Bronchial epithelial cell (primary cell): ENCODE measurements around the gene USP19. TPM values are rescaled to one million over a fixed set of nuclear protein-coding genes. Genes with fewer than 3 reads are reported as not detected.
A peak's percentile ranks its signal among the peaks of the same experiment; 100 is the strongest.

Experiments
- DNase-seq: peaks from one replicate; pipeline ENCODE4 v3.0.0-alpha.2; 2010; ENCODE audit warnings: low read depth
- FAIRE-seq: peaks from 2 replicates; lab custom pipeline; 2011; peaks lifted over from hg19 to GRCh38; lab: Jason Lieb, UNC
- H3K27me3 ChIP-seq: 2 replicates; pipeline ENCODE4 v1.5.1; 2011; ENCODE audit warnings: low read length; ENCODE audit not compliant: control insufficient read depth, insufficient read depth
- H3K36me3 ChIP-seq: 2 replicates; pipeline ENCODE4 v1.5.1; 2011; ENCODE audit warnings: low read length; ENCODE audit not compliant: control insufficient read depth, insufficient read depth
- H3K4me3 ChIP-seq: 2 replicates; pipeline ENCODE4 v1.5.1; 2011; ENCODE audit warnings: mild to moderate bottlenecking, low read depth, low read length, control low read depth
- CTCF ChIP-seq: IDR thresholded peaks from 2 replicates; pipeline ENCODE4 v1.5.1; 2011; ENCODE audit warnings: mild to moderate bottlenecking, moderate library complexity, low read length, control low read depth, inconsistent platforms; ENCODE audit not compliant: insufficient read depth, severe bottlenecking
- total RNA-seq: library from RNA; depleted of rRNA; stranded (reverse); fragments of >200 nt; gene quantifications from 2 replicates; pipeline ENCODE4 v1.2.1, GENCODE V29; 2014

The USP19 gene
- 39.5 and 44.4 TPM in 2 replicates for total RNA-seq

GRCh38 chr3:49120438-49121131 lies at the start of gene USP19:
Gene USP19 (minus strand): TSS chr3:49120823. CDS start chr3:49119145, 1,678 bp downstream.
- Histone ChIP-seq H3K27me3 (no peaks in the 10 kb centered on the region), H3K36me3 (peaks cover 49% of the 10 kb centered on the region), H3K4me3 (peak within 1 kb of the TSS; percentile 95)
- TF ChIP-seq CTCF = no peak
- DNase-seq (peak; percentile 80), FAIRE-seq (no peak)

GRCh38 chr3:49166752-49167556 lies 46.3 kb upstream of the USP19 start:
- Histone ChIP-seq H3K36me3 (peaks cover 13% of the 10 kb centered on the region), H3K27me3 (no peaks in the 10 kb centered on the region), H3K4me3 (no peak overlapping the region)
- FAIRE-seq (no peak), DNase-seq (no peak)
- TF ChIP-seq CTCF = no peak

- Histone ChIP-seq H3K27me3 (no peaks in the 10 kb centered on the region), H3K4me3 (peak within 1 kb of the TSS; percentile 77), H3K36me3 (peaks cover 16% of the 10 kb centered on the region)
- DNase-seq (peak; percentile 27), FAIRE-seq (no peak)
- TF ChIP-seq CTCF = no peak
These were observed 45.4 kb upstream of the USP19 start, which contains the start of gene CCDC71 for GRCh38 chr3:49165771-49166751. Gene CCDC71 (minus strand): TSS chr3:49166331. CDS start chr3:49164208, 2,123 bp downstream.

- H3K27me3 ChIP-seq = no peaks in the 10 kb centered on the region
- peaks cover 16% of the 10 kb centered on the region for H3K36me3 ChIP-seq
- TF ChIP-seq CTCF = no peak
- peak overlapping the region; percentile 77 for H3K4me3 ChIP-seq
- DNase-seq (no peak), FAIRE-seq (peak; percentile 7)
These were observed 44.5 kb upstream of the USP19 start for GRCh38 chr3:49164983-49165720.

GRCh38 chr3:49163609-49164008 lies 43.0 kb upstream of the USP19 start:
- DNase-seq (no peak), FAIRE-seq (no peak)
- Histone ChIP-seq H3K4me3 (no peak overlapping the region), H3K36me3 (peaks cover 16% of the 10 kb centered on the region), H3K27me3 (no peaks in the 10 kb centered on the region)
- TF ChIP-seq CTCF = no peak
